HL-60 (cell line): ENCODE measurements around the gene POU2AF1.

Source experiments
- DNase-seq, 2 experiments: peaks; one replicate each; pipeline ENCODE4 v3.0.0-alpha.2; 2010 to 2020; ENCODE audit warnings: low read depth in 1 of 2, low spot score in 1 of 2
- H3K27ac ChIP-seq: fragments of 250-450 bp; sonication (Bioruptor Pico); replicated peaks from 2 replicates; pipeline ENCODE4 v1.5.1; 2020; ENCODE audit warnings: mild to moderate bottlenecking, moderate library complexity
- H3K27me3 ChIP-seq: fragments of 250-450 bp; sonication (Bioruptor Pico); 2 replicates; pipeline ENCODE4 v1.5.1; 2021; ENCODE audit warnings: mild to moderate bottlenecking, moderate library complexity; ENCODE audit not compliant: insufficient read depth, poor library complexity, severe bottlenecking
- H3K4me3 ChIP-seq: replicated peaks from 2 replicates; pipeline ENCODE4 v1.5.1; 2011; ENCODE audit warnings: mild to moderate bottlenecking, control low read depth, low read length; ENCODE audit not compliant: insufficient read depth
- CTCF ChIP-seq: IDR thresholded peaks from one replicate; pipeline ENCODE4 v1.5.1; 2011; ENCODE audit warnings: low read length, control low read depth, inconsistent platforms; ENCODE audit not compliant: insufficient read depth
- GABPA ChIP-seq: IDR thresholded peaks from 2 replicates; pipeline ENCODE4 v1.6.1; 2012; ENCODE audit warnings: low read depth
- POLR2AphosphoS5 ChIP-seq: IDR thresholded peaks from 2 replicates; pipeline ENCODE4 v1.6.1; 2012; ENCODE audit warnings: low read depth
- SPI1 ChIP-seq: IDR thresholded peaks from 2 replicates; pipeline ENCODE4 v1.6.1; 2012; ENCODE audit warnings: low read depth, mild to moderate bottlenecking, borderline replicate concordance
- TF ChIP-seq, protein P1 (sequence below): IDR thresholded peaks from 2 replicates; pipeline ENCODE4 v1.6.1; 2012; ENCODE audit warnings: low read depth; ENCODE audit not compliant: insufficient replicate concordance

The POU2AF1 gene

DNA sequence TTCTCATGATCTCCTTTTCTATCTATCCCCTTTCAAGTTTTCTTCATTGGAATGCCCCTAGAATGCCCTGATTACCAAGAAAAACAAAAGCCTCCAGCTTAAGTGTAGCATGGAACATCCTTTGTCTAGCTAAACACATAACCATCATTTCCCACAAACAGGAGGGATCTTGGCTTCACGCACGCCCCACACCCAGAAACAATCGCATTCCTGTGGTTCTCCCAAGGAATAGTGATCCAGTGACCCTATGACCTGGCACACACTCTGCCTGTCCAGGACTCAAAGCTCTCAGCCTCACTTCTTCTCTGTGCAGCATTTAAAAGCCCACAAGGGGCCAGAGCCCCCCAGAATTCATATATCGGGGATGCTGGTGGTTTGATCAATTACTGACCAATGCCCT lies 9.3 kb upstream of the POU2AF1 start:
- no peaks in the 10 kb centered on the region for H3K27me3 ChIP-seq
- no peak for DNase-seq
- H3K27ac ChIP-seq: no peak overlapping the region
- TF ChIP-seq POLR2AphosphoS5 (no peak), SPI1 (no peak), CTCF (no peak), GABPA (no peak)
- TF ChIP-seq, protein P1, sequence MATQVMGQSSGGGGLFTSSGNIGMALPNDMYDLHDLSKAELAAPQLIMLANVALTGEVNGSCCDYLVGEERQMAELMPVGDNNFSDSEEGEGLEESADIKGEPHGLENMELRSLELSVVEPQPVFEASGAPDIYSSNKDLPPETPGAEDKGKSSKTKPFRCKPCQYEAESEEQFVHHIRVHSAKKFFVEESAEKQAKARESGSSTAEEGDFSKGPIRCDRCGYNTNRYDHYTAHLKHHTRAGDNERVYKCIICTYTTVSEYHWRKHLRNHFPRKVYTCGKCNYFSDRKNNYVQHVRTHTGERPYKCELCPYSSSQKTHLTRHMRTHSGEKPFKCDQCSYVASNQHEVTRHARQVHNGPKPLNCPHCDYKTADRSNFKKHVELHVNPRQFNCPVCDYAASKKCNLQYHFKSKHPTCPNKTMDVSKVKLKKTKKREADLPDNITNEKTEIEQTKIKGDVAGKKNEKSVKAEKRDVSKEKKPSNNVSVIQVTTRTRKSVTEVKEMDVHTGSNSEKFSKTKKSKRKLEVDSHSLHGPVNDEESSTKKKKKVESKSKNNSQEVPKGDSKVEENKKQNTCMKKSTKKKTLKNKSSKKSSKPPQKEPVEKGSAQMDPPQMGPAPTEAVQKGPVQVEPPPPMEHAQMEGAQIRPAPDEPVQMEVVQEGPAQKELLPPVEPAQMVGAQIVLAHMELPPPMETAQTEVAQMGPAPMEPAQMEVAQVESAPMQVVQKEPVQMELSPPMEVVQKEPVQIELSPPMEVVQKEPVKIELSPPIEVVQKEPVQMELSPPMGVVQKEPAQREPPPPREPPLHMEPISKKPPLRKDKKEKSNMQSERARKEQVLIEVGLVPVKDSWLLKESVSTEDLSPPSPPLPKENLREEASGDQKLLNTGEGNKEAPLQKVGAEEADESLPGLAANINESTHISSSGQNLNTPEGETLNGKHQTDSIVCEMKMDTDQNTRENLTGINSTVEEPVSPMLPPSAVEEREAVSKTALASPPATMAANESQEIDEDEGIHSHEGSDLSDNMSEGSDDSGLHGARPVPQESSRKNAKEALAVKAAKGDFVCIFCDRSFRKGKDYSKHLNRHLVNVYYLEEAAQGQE: no peak
- H3K4me3 ChIP-seq: no peak overlapping the region

DNA sequence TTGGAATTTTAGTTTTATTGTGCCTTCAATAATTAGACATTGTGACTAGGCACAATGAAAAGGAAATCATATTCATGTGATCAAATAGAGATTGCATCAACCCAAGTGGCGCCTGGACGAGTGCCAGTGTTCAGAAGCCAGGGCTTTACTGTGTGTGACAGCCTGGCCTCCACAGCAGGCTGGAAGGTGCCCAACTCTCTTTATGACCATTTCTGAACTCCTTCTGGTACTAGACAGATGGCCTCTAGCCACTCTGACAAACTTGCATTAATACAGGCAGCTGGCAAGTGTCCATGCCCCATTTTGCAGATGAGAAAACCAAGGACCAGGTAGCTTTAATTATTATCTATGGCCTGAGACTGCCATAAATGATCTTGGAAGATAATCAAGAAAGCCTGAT lies 8.3 kb upstream of the POU2AF1 start:
- H3K4me3 ChIP-seq: no peak overlapping the region
- no peak overlapping the region for H3K27ac ChIP-seq
- H3K27me3 ChIP-seq: no peaks in the 10 kb centered on the region
- TF ChIP-seq, protein P1: no peak
- no peak for TF ChIP-seq CTCF
- TF ChIP-seq GABPA: no peak
- TF ChIP-seq POLR2AphosphoS5: no peak
- no peak for TF ChIP-seq SPI1
- DNase-seq: no peak

- DNase-seq: no peak
- no peak overlapping the region for H3K27ac ChIP-seq
- H3K4me3 ChIP-seq: no peak overlapping the region
- no peaks in the 10 kb centered on the region for H3K27me3 ChIP-seq
- TF ChIP-seq CTCF (no peak), GABPA (no peak), SPI1 (no peak), POLR2AphosphoS5 (no peak)
- TF ChIP-seq, protein P1: no peak
Observed at GRCh38 chr11:111386611-111387150, 7.6 kb upstream of the POU2AF1 start.
